Transverse colon (tissue), 4 donors: Measurements from ENCODE around the gene CLCNKA.

Source experiments
- EP300 ChIP-seq: sonication (generic); formaldehyde crosslinking; IDR thresholded peaks from one replicate; pipeline ENCODE4 v1.6.1; 2017; ENCODE audit warnings: antibody characterized with exemption, low read depth
- POLR2AphosphoS5 ChIP-seq, 3 donors: sonication (generic); formaldehyde crosslinking; IDR thresholded peaks; one replicate each; pipeline ENCODE4 v1.6.1; 2016; ENCODE audit warnings: antibody characterized with exemption in 3 of 3
- TF ChIP-seq, protein P1 (sequence below), 5 experiments: fragments of 200-600 bp in 3 of 5; fragments of 450-650 bp in 2 of 5; sonication (generic) in 3 of 5; IDR thresholded peaks; 1 replicate in 2 of 5; 2 replicates in 3 of 5; pipeline ENCODE4 v1.5.1; 2016 to 2017; ENCODE audit warnings: antibody characterized with exemption in 5 of 5, inconsistent platforms in 3 of 5, mild to moderate bottlenecking in 2 of 5, moderate library complexity in 1 of 5

GRCh38 chr1:16066245-16066644 is 44.4 kb downstream of the CLCNKA start:
- TF ChIP-seq, protein P1, sequence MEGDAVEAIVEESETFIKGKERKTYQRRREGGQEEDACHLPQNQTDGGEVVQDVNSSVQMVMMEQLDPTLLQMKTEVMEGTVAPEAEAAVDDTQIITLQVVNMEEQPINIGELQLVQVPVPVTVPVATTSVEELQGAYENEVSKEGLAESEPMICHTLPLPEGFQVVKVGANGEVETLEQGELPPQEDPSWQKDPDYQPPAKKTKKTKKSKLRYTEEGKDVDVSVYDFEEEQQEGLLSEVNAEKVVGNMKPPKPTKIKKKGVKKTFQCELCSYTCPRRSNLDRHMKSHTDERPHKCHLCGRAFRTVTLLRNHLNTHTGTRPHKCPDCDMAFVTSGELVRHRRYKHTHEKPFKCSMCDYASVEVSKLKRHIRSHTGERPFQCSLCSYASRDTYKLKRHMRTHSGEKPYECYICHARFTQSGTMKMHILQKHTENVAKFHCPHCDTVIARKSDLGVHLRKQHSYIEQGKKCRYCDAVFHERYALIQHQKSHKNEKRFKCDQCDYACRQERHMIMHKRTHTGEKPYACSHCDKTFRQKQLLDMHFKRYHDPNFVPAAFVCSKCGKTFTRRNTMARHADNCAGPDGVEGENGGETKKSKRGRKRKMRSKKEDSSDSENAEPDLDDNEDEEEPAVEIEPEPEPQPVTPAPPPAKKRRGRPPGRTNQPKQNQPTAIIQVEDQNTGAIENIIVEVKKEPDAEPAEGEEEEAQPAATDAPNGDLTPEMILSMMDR (IDR thresholded peaks at IDR 0.05), result no peak
- TF ChIP-seq POLR2AphosphoS5 (IDR thresholded peaks at IDR 0.05) (no peak), EP300 (no peak)
